Epithelial cell of proximal tubule (primary cell): ENCODE data around the gene PLK5. TPM values are rescaled to one million over a fixed set of nuclear protein-coding genes. Genes with fewer than 3 reads are reported as not detected.

Experiments
- DNase-seq: peaks from one replicate; pipeline ENCODE4 v3.0.0-alpha.2; 2011; ENCODE audit warnings: low read depth
- H3K4me3 ChIP-seq: 2 replicates; pipeline ENCODE4 v1.5.1; 2011; ENCODE audit warnings: low read depth, mild to moderate bottlenecking, low read length
- CTCF ChIP-seq: conservative IDR thresholded peaks from 2 replicates; pipeline ENCODE4 v1.5.1; 2012; ENCODE audit warnings: low read depth, mild to moderate bottlenecking, low read length
- total RNA-seq: library from RNA; depleted of rRNA; stranded (reverse); fragments of >200 nt; gene quantifications from 2 replicates; pipeline ENCODE4 v1.2.3, GENCODE V29; 2015

PLK5 gene
- total RNA-seq, 1 donor from 2014 or later = not detected

GRCh38 chr19:1574354-1575136 is 50.7 kb downstream of the PLK5 start:
- no peak for DNase-seq
- no peak overlapping the region for H3K4me3 ChIP-seq
- no peak for TF ChIP-seq CTCF

GRCh38 chr19:1575323-1576241 is 51.7 kb downstream of the PLK5 start:
- no peak for DNase-seq
- no peak for TF ChIP-seq CTCF
- H3K4me3 ChIP-seq = no peak overlapping the region

GRCh38 chr19:1576242-1577089 is 52.6 kb downstream of the PLK5 start:
- no peak for DNase-seq
- no peak overlapping the region for H3K4me3 ChIP-seq
- no peak for TF ChIP-seq CTCF

GRCh38 chr19:1577090-1577928 is 53.4 kb downstream of the PLK5 start:
- no peak for DNase-seq
- no peak overlapping the region for H3K4me3 ChIP-seq
- no peak for TF ChIP-seq CTCF

GRCh38 chr19:1577929-1578618 is 54.2 kb downstream of the PLK5 start:
- no peak for DNase-seq
- H3K4me3 ChIP-seq = no peak overlapping the region
- no peak for TF ChIP-seq CTCF
